Effector memory CD4-positive, alpha-beta T cell (primary cell): ENCODE measurements around the gene CHST15.

Experiments
- DNase-seq, 3 donors: peaks; one replicate each; pipeline ENCODE4 v3.0.0-alpha.2; 2020
- H3K27ac ChIP-seq: 2 replicates; pipeline ENCODE4 v1.7.0; 2013; ENCODE audit warnings: mild to moderate bottlenecking, low read length, moderate library complexity; ENCODE audit not compliant: insufficient read depth, poor library complexity, severe bottlenecking
- H3K27me3 ChIP-seq: replicated peaks from 2 replicates; pipeline ENCODE4 v1.7.0; 2013; ENCODE audit warnings: mild to moderate bottlenecking, low read length; ENCODE audit not compliant: insufficient read depth, control insufficient read depth, poor library complexity, severe bottlenecking
- H3K36me3 ChIP-seq: 2 replicates; pipeline ENCODE4 v1.7.0; 2013; ENCODE audit warnings: mild to moderate bottlenecking, low read length, moderate library complexity; ENCODE audit not compliant: control insufficient read depth, insufficient read depth
- H3K4me1 ChIP-seq: 2 replicates; pipeline ENCODE4 v1.7.0; 2013; ENCODE audit warnings: low read length, mild to moderate bottlenecking; ENCODE audit not compliant: control insufficient read depth, insufficient read depth, poor library complexity, severe bottlenecking
- H3K4me3 ChIP-seq: 2 replicates; pipeline ENCODE4 v1.7.0; 2013; ENCODE audit warnings: low read length, low read depth, mild to moderate bottlenecking; ENCODE audit not compliant: insufficient read depth, poor library complexity, severe bottlenecking
- H3K9me3 ChIP-seq: 2 replicates; pipeline ENCODE4 v1.7.0; 2013; ENCODE audit warnings: mild to moderate bottlenecking, low read length, moderate library complexity; ENCODE audit not compliant: control insufficient read depth

The CHST15 gene

GRCh38 chr10:124083740-124084397 is 9.5 kb downstream of the CHST15 start:
- Histone ChIP-seq H3K27me3 (no peaks in the 10 kb centered on the region), H3K4me1 (no peaks in the 10 kb centered on the region), H3K36me3 (no peaks in the 10 kb centered on the region), H3K9me3 (no peaks in the 10 kb centered on the region), H3K27ac (no peak overlapping the region), H3K4me3 (no peak overlapping the region)
- DNase-seq: no peak

- no peaks in the 10 kb centered on the region for H3K27me3 ChIP-seq
- no peak overlapping the region for H3K27ac ChIP-seq
- H3K36me3 ChIP-seq: no peaks in the 10 kb centered on the region
- no peak for DNase-seq
- H3K4me3 ChIP-seq: no peak overlapping the region
- H3K4me1 ChIP-seq: no peaks in the 10 kb centered on the region
- no peaks in the 10 kb centered on the region for H3K9me3 ChIP-seq
Observed at GRCh38 chr10:124083047-124083739, 10.2 kb downstream of the CHST15 start.

GRCh38 chr10:124082555-124082954 is 10.8 kb downstream of the CHST15 start:
- DNase-seq: no peak
- no peaks in the 10 kb centered on the region for H3K27me3 ChIP-seq
- H3K9me3 ChIP-seq: no peaks in the 10 kb centered on the region
- no peaks in the 10 kb centered on the region for H3K4me1 ChIP-seq
- no peaks in the 10 kb centered on the region for H3K36me3 ChIP-seq
- H3K4me3 ChIP-seq: no peak overlapping the region
- H3K27ac ChIP-seq: no peak overlapping the region

GRCh38 chr10:124081547-124082140 is 11.8 kb downstream of the CHST15 start:
- no peak overlapping the region for H3K4me3 ChIP-seq
- no peak for DNase-seq

GRCh38 chr10:124079864-124080263 is 13.5 kb downstream of the CHST15 start:
- H3K4me1 ChIP-seq: no peaks in the 10 kb centered on the region
- no peaks in the 10 kb centered on the region for H3K36me3 ChIP-seq
- H3K9me3 ChIP-seq: no peaks in the 10 kb centered on the region
- no peaks in the 10 kb centered on the region for H3K27me3 ChIP-seq
- no peak for DNase-seq
- H3K27ac ChIP-seq: no peak overlapping the region
- H3K4me3 ChIP-seq: no peak overlapping the region

More at GRCh38 chr10:124081547-124082140, 11.8 kb downstream of the CHST15 start:
- H3K36me3 ChIP-seq: no peaks in the 10 kb centered on the region
- H3K27me3 ChIP-seq: no peaks in the 10 kb centered on the region
- no peaks in the 10 kb centered on the region for H3K9me3 ChIP-seq
- H3K27ac ChIP-seq: no peak overlapping the region
- no peaks in the 10 kb centered on the region for H3K4me1 ChIP-seq

- Histone ChIP-seq H3K9me3 (no peaks in the 10 kb centered on the region), H3K36me3 (no peaks in the 10 kb centered on the region), H3K27me3 (no peaks in the 10 kb centered on the region), H3K27ac (no peak overlapping the region), H3K4me3 (no peak overlapping the region), H3K4me1 (no peaks in the 10 kb centered on the region)
- DNase-seq: no peak
Observed at GRCh38 chr10:124078714-124079113, 14.7 kb downstream of the CHST15 start.

GRCh38 chr10:124078028-124078427 is 15.4 kb downstream of the CHST15 start:
- Histone ChIP-seq H3K36me3 (no peaks in the 10 kb centered on the region), H3K4me1 (no peaks in the 10 kb centered on the region), H3K27me3 (no peaks in the 10 kb centered on the region), H3K9me3 (no peaks in the 10 kb centered on the region), H3K4me3 (no peak overlapping the region), H3K27ac (no peak overlapping the region)
- no peak for DNase-seq

- Histone ChIP-seq H3K4me1 (no peaks in the 10 kb centered on the region), H3K4me3 (no peak overlapping the region), H3K36me3 (no peaks in the 10 kb centered on the region), H3K9me3 (no peaks in the 10 kb centered on the region), H3K27me3 (no peaks in the 10 kb centered on the region), H3K27ac (no peak overlapping the region)
- DNase-seq: no peak
Observed at GRCh38 chr10:124077208-124077993, 16.0 kb downstream of the CHST15 start.

- no peak overlapping the region for H3K4me3 ChIP-seq
- no peak overlapping the region for H3K27ac ChIP-seq
- H3K36me3 ChIP-seq: no peaks in the 10 kb centered on the region
- H3K27me3 ChIP-seq: no peaks in the 10 kb centered on the region
- H3K4me1 ChIP-seq: no peaks in the 10 kb centered on the region
- no peak for DNase-seq
- H3K9me3 ChIP-seq: no peaks in the 10 kb centered on the region
Observed at GRCh38 chr10:124076148-124076733, 17.2 kb downstream of the CHST15 start.
